ENCODE results near the gene LGMN.

LGMN gene

DNA sequence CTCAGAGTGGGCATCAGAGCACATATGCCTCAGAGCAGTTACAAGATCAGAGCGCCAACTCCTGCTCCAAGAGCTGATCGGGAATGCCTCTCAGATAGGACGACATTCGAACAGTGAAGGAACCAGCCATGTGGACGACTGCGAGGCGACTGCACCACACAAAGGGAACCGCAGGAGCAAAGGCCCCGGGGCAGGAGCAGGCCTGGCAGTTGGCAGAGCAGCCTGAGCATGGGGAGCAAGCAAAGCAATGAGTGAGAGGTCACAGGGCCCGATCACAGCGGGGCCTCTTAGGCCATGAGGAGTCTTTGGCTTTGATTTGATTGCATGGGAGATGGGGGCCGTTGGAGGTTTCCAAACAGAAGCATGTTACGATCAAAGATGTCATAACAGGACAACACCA, 90.3 kb downstream of the LGMN start:
- Histone ChIP-seq H3K36me3 (ENCODE audit: control insufficient read depth, insufficient read depth, low read length) (no peaks in the 10 kb centered on the region), H3K4me3 (ENCODE audit: low read length) (no peak overlapping the region), H3K27me3 (ENCODE audit: control insufficient read depth, insufficient read depth, low read length) (no peaks in the 10 kb centered on the region)

DNA sequence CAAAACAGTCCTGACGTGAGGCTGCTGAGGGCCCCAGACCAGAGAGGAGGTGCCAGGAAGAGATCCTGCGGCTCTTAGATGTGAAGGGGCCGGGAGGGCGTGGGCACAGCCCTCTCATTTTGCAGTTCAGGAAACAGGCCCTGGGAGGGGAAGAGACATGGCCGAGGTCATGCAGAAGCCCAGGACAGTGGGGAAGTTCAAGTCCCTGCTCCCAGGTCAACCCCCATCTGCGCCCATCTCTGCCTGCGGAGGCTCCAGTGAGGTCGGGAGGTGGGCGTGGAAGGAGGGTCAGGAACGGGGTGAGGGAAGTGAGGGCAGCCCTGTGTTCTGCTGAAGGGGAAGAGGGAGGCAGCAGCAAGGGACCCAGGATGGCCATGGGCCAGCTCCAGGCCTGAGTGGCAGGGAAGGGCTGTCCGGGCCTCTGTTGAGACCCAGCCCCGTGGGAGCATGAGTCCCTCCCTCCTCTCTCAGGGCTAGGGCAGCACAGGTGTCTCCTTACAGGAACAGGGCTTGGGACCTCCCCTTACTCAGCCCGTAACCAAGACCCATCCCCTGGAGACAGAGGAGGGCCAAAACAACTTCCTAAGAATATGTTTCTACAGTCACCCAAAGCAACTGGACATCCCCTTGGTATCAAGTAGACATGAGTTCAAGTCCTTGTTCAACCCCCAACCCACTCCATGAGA, 90.8 kb downstream of the LGMN start:
- Histone ChIP-seq H3K27me3 (ENCODE audit: control insufficient read depth, insufficient read depth, low read length) (no peaks in the 10 kb centered on the region), H3K9me3 (ENCODE audit: control insufficient read depth, low read length) (no peaks in the 10 kb centered on the region), H3K4me3 (ENCODE audit: low read length) (no peak overlapping the region), H3K36me3 (ENCODE audit: control insufficient read depth, insufficient read depth, low read length) (no peaks in the 10 kb centered on the region), H3K4me1 (ENCODE audit: control insufficient read depth, insufficient read depth, low read length) (no peaks in the 10 kb centered on the region), H3K9ac (ENCODE audit: low read length) (no peak overlapping the region)

More for the DNA sequence above, 90.3 kb downstream of the LGMN start:
- no peaks in the 10 kb centered on the region for H3K4me1 ChIP-seq (ENCODE audit: control insufficient read depth, insufficient read depth, low read length)
- no peaks in the 10 kb centered on the region for H3K9me3 ChIP-seq (ENCODE audit: control insufficient read depth, low read length)
- H3K9ac ChIP-seq (ENCODE audit: low read length): no peak overlapping the region

DNA sequence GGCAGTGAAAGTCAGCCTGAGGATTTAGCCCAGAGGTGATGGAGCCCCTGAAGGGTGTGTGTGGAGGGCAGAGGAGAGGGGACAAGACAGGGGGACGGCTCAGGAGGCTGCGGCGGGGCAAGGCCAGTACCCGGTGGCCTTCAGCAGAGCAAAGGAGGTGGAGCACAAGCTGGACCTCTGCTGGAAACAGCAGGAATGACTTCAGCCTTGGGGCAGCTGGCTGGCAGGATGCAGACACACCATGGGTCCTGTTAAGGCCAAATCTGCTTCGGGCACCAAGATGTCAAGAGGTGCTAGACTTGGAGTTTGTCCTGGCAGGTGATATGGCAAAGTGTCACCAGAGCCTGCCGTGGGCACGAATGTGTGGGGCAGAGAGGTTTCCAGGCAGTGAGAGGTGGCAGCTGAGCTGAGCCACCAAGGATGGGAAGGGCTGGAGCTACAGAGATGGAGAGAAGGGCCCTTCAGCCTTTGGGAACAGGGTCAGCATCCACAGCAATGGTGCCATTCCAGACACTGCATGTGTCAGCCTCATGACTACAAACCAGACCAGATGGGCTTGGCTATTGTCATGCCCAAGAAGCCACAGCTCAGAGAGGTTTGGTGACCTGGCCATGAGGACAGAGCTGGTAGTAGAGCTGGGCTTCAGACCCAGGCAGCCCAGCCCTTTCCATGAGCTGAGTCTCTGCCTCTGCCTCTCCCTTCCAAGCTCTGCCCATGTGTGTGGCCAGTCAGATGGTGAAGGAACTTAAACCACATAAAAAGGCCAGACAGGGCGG, 91.9 kb downstream of the LGMN start:
- Histone ChIP-seq H3K9ac (ENCODE audit: low read length) (no peak overlapping the region), H3K4me3 (ENCODE audit: low read length) (no peak overlapping the region), H3K9me3 (ENCODE audit: control insufficient read depth, low read length) (no peaks in the 10 kb centered on the region), H3K4me1 (ENCODE audit: control insufficient read depth, insufficient read depth, low read length) (no peaks in the 10 kb centered on the region), H3K36me3 (ENCODE audit: control insufficient read depth, insufficient read depth, low read length) (no peaks in the 10 kb centered on the region), H3K27me3 (ENCODE audit: control insufficient read depth, insufficient read depth, low read length) (no peaks in the 10 kb centered on the region)

DNA sequence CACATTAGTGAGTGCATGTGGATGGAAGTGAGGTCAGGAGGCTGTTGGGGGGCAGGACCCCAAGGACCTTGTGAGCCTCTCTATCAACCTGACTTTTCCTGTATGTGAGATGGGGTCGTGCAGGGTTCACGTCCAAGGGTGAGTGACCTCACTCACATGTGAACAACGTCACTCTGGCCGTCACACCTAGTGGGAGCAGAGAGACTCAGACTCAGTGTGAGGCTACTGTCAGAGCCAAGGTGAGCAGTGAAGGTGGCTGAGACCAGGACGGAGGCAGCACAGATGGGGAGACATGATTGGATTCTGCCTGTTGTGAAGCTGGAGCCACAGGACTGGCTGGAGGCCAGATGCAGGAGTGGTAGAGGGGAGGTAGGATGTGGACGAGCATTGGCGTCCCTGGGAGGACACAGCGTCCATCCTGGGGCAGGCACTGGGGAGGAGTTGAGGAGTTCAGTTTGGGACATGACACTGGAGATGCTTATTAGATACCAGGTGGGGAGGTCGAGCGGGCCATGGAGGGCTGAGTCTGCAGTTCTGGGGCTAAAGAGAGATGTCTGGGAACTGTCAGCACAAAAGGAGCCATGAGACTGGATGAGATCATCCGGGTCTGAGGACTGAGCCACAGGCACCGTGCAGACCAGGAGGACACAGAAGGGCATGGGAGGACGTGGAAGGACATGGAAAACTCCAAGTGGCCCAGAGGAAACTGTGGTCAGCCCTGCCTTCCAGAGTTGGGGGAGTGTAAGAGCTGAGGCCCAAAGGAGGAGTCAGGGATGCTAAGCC, 92.8 kb downstream of the LGMN start:
- H3K27me3 ChIP-seq (ENCODE audit: control insufficient read depth, insufficient read depth, low read length): no peaks in the 10 kb centered on the region
- no peak overlapping the region for H3K4me3 ChIP-seq (ENCODE audit: low read length)
- no peaks in the 10 kb centered on the region for H3K36me3 ChIP-seq (ENCODE audit: control insufficient read depth, insufficient read depth, low read length)
- no peak overlapping the region for H3K9ac ChIP-seq (ENCODE audit: low read length)
- no peaks in the 10 kb centered on the region for H3K4me1 ChIP-seq (ENCODE audit: control insufficient read depth, insufficient read depth, low read length)
- no peaks in the 10 kb centered on the region for H3K9me3 ChIP-seq (ENCODE audit: control insufficient read depth, low read length)

DNA sequence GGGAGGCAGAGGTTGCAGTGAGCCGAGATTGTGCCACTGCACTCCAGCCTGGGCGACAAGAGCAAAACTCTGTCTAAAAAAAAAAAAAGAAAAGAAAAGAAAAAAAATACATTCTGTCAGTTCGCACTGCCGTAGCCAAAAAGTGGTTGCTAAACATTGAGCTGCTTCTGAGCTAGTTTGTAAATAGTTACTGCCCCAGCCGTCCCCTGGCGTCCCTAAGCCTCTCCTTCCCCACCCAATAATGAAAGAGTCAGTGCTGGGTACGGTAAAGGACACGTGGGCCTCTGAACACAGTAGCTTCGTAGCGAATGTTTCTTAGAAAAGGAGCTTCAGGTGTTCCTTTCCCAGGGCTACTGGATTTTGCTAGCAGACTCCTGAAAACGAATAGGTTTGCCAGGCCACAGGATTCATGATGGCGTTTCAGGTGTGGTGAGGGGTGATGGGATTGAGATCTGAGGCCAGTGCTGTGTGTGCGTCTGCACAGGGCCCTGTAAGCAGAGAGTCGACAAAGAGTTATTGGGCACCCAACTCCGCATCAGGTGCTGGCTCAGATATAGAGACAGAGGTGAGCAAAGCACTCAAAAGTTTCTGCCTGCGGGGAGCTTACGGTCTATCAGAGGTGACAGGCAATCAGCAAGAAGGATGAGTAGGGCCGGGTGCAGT, 94.1 kb downstream of the LGMN start:
- no peaks in the 10 kb centered on the region for H3K9me3 ChIP-seq (ENCODE audit: control insufficient read depth, low read length)
- no peak overlapping the region for H3K9ac ChIP-seq (ENCODE audit: low read length)
- no peaks in the 10 kb centered on the region for H3K27me3 ChIP-seq (ENCODE audit: control insufficient read depth, insufficient read depth, low read length)
- no peaks in the 10 kb centered on the region for H3K36me3 ChIP-seq (ENCODE audit: control insufficient read depth, insufficient read depth, low read length)
- H3K4me3 ChIP-seq (ENCODE audit: low read length): no peak overlapping the region
- no peaks in the 10 kb centered on the region for H3K4me1 ChIP-seq (ENCODE audit: control insufficient read depth, insufficient read depth, low read length)

Measured in mucosa of stomach (tissue), 1 donor.